Left lung (tissue), 14 donors: Measurements from ENCODE around the gene RAB40C. TPM values are rescaled to one million over a fixed set of nuclear protein-coding genes. Genes with fewer than 3 reads are reported as not detected.

ENCODE experiments used
- ATAC-seq: fragments of 200-7000 bp; cut with Tn5 transposase; one replicate; pipeline ENCODE4 v1.9.1; 2020; ENCODE audit warnings: moderate library complexity
- DNase-seq, 4 donors: peaks; one replicate each; pipeline ENCODE4 v3.0.0-alpha.2; 2013 to 2020
- H3K27ac ChIP-seq, 2 donors: fragments of 200-600 bp; sonication (generic) in 1 of 2; one replicate each; pipeline versions ENCODE4 v1.5.0 to v1.8.0; 2020 to 2021
- H3K27me3 ChIP-seq, 2 donors: fragments of 200-600 bp; sonication (generic) in 1 of 2; one replicate each; pipeline versions ENCODE4 v1.5.0 to v1.8.0; 2020 to 2021
- H3K36me3 ChIP-seq, 2 donors: fragments of 200-600 bp; sonication (generic) in 1 of 2; one replicate each; pipeline versions ENCODE4 v1.5.0 to v1.8.0; 2020 to 2021
- H3K4me1 ChIP-seq, 2 donors: fragments of 200-600 bp; one replicate each; pipeline ENCODE4 v1.8.0; 2021
- H3K4me3 ChIP-seq, 2 donors: fragments of 200-600 bp; sonication (generic) in 1 of 2; one replicate each; pipeline versions ENCODE4 v1.5.0 to v1.8.0; 2020 to 2021; ENCODE audit warnings: mild to moderate bottlenecking in 1 of 2
- H3K9me3 ChIP-seq, 2 donors: fragments of 200-600 bp; sonication (generic) in 1 of 2; one replicate each; pipeline versions ENCODE4 v1.5.0 to v1.8.0; 2020 to 2021
- CTCF ChIP-seq, 2 donors: fragments of 200-600 bp; sonication (generic) in 1 of 2; IDR thresholded peaks; one replicate each; pipeline versions ENCODE4 v1.5.0 to v1.8.0; 2021; ENCODE audit warnings: antibody characterized with exemption in 2 of 2
- intact Hi-C, 2 donors: fragments of 100-400 bp; cut with DNase I; formaldehyde crosslinking; loops; one replicate each; pipeline versions ENCODE4 v1.11.2 to v1.14.2; 2022
- long read RNA-seq, 12 donors: library from polyadenylated mRNA in 2 of 12; unstranded in 2 of 12; transcript quantifications; one replicate each; pipeline ENCODE4 v2.0.0 and lab custom pipeline, GENCODE V29; 2019 to 2026
- polyA plus RNA-seq, 6 donors: library from polyadenylated mRNA; unstranded; fragments of 120-200 nt; gene quantifications; one replicate each; pipeline ENCODE4 v1.2.1, GENCODE V29; 2013; ENCODE audit not compliant: insufficient read length in 6 of 6
- total RNA-seq, 2 donors: library from RNA; stranded (reverse); fragmentation: NEBNext Ultra II Directional; extraction: Animal tissue kit (Norgen Biotek cat#: 25700); gene quantifications; one replicate each; pipeline ENCODE4 v1.2.1, GENCODE V29; 2021
- donor health status: DM: no; HTN: yes; CAD: no.
- donor health status: DM: no; HTN: no; CAD: no.

The RAB40C gene, protein sequence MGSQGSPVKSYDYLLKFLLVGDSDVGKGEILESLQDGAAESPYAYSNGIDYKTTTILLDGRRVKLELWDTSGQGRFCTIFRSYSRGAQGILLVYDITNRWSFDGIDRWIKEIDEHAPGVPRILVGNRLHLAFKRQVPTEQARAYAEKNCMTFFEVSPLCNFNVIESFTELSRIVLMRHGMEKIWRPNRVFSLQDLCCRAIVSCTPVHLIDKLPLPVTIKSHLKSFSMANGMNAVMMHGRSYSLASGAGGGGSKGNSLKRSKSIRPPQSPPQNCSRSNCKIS
- 10 to 100 TPM; 32.1 to 32.9 TPM for total RNA-seq
- 10 to 100 TPM; 17.6 to 31.1 (median 22.4) TPM for polyA plus RNA-seq
- long read RNA-seq, donor 1, partial matches to known transcripts = 0 of 5 reads
- long read RNA-seq, donor 1, other reads (novel, unspliced or antisense) = 0 of 5 reads
- long read RNA-seq, donor 2, partial matches to known transcripts = 0 of 5 reads
- long read RNA-seq, donor 2, other reads (novel, unspliced or antisense) = 0 of 5 reads
- long read RNA-seq, donor 3, partial matches to known transcripts = 0 of 5 reads
- long read RNA-seq, donor 3, other reads (novel, unspliced or antisense) = 0 of 5 reads
- long read RNA-seq, donor 4, transcript RAB40C-201 (6 exons, 2,699 nt) = major isoform, 8 of 11 reads
- long read RNA-seq, donor 4, partial matches to known transcripts = 0 of 11 reads
- long read RNA-seq, donor 4, other reads (novel, unspliced or antisense) = 3 of 11 reads
- long read RNA-seq, donor 5 = 0 reads
- long read RNA-seq, donor 6, partial matches to known transcripts = 0 of 5 reads
- long read RNA-seq, donor 6, other reads (novel, unspliced or antisense) = 0 of 5 reads
- long read RNA-seq, donor 7, partial matches to known transcripts = 0 of 6 reads
- long read RNA-seq, donor 7, other reads (novel, unspliced or antisense) = 0 of 6 reads
- long read RNA-seq, donor 8, partial matches to known transcripts = 0 of 10 reads
- long read RNA-seq, donor 8, other reads (novel, unspliced or antisense) = 0 of 10 reads
- long read RNA-seq, donor 9, partial matches to known transcripts = 0 of 1 reads
- long read RNA-seq, donor 9, other reads (novel, unspliced or antisense) = 0 of 1 reads
- long read RNA-seq, donor 10, transcript RAB40C-201 (6 exons, 2,699 nt) = major isoform, 8 of 14 reads
- long read RNA-seq, donor 10, partial matches to known transcripts = 3 of 14 reads
- long read RNA-seq, donor 10, other reads (novel, unspliced or antisense) = 3 of 14 reads
- long read RNA-seq, donor 11 = 0 reads
- long read RNA-seq, donor 12, partial matches to known transcripts = 0 of 3 reads
- long read RNA-seq, donor 12, other reads (novel, unspliced or antisense) = 0 of 3 reads

DNA sequence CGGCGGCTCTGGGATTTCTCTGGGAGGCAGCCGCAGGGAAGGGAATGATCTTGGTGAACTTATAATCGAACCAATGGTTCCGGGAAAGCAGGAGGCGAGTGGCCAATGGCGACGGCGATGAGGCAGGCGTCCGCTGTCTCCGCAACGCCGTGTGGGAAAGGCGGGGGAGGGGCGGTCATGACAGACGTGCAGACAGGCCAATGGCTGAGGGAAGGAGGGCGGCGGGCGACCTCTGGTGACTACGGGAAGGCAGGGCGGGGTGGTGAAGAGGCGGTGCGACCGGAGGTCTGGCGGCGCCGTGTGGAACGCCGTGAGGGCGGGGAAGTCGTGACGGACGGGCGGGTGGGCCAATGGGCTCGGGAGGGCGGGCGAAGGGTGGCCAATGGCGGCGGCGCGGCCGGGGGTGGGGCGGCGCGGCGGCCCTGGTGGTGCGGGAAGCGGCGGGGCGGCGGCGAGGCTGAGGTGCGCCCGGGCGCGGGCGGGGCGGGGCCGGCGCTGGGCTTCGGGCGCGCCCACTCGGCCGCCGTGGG, at the start of gene RAB40C:
Gene RAB40C, plus strand, starts transcription at position 409 of the 530 bp plus-strand sequence. CDS start 226 bp downstream, outside the sequence.
- intact Hi-C loops = no loop called here
- H3K36me3 ChIP-seq = no peaks in the 10 kb centered on the region
- peaks cover 42 to 64% of the 10 kb centered on the region in 2 donors for H3K4me1 ChIP-seq

GRCh38 chr16:540645-541340, 49.1 kb upstream of the RAB40C start:
- no peak for DNase-seq
- Histone ChIP-seq H3K27me3 (no peaks in the 10 kb centered on the region), H3K4me1 (no peaks in the 10 kb centered on the region), H3K36me3 (peaks cover 0 to 56% of the 10 kb centered on the region in 2 donors), H3K27ac (no peak overlapping the region), H3K9me3 (no peaks in the 10 kb centered on the region), H3K4me3 (no peak overlapping the region)
- intact Hi-C loops = no loop called here
- no peak for ATAC-seq
- no peak for TF ChIP-seq CTCF (IDR thresholded peaks at IDR 0.05)

More for the DNA sequence above, at the start of gene RAB40C:
- peak within 1 kb of the TSS; percentile 96 to 98 for H3K27ac ChIP-seq
- TF ChIP-seq CTCF (IDR thresholded peaks at IDR 0.05) = no peak
- H3K9me3 ChIP-seq = no peaks in the 10 kb centered on the region
- ATAC-seq (peak; percentile 87), DNase-seq (peak; percentile 97 to 100 (median 100))
- H3K27me3 ChIP-seq = no peaks in the 10 kb centered on the region
- H3K4me3 ChIP-seq = peak within 1 kb of the TSS; percentile 84 to 90

- H3K4me1 ChIP-seq = peaks cover 0 to 3% of the 10 kb centered on the region in 2 donors
- ATAC-seq (no peak), DNase-seq (no peak)
- H3K4me3 ChIP-seq = no peak overlapping the region
- no peak for TF ChIP-seq CTCF (IDR thresholded peaks at IDR 0.05)
- intact Hi-C loops = no loop called here
- no peak overlapping the region for H3K27ac ChIP-seq
- no peaks in the 10 kb centered on the region for H3K9me3 ChIP-seq
- peaks cover 0 to 51% of the 10 kb centered on the region in 2 donors for H3K36me3 ChIP-seq
- H3K27me3 ChIP-seq = no peaks in the 10 kb centered on the region
Measured at GRCh38 chr16:543301-544164, 46.3 kb upstream of the RAB40C start.

DNA sequence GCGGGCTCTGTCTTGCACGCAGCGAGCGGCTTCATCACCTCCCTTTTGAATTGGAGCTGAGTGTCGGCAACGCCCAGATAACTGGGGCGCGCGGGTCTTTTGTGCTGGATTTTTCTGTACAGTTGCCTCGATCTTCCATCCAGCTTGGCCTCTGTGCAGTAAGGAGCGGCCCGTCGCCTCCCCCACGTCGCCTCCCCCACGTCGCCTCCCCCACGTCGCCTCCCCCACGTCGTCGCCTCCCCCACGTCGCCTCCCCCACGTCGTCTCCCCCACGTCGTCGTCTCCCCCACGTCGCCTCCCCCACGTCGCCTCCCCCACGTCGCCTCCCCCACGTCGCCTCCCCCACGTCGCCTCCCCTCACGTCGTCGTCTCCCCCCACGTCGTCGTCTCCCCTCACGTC, 45.3 kb upstream of the RAB40C start:
- H3K9me3 ChIP-seq = no peaks in the 10 kb centered on the region
- H3K27ac ChIP-seq = no peak overlapping the region
- no peaks in the 10 kb centered on the region for H3K27me3 ChIP-seq
- ATAC-seq (no peak), DNase-seq (no peak)
- no peak overlapping the region for H3K4me3 ChIP-seq
- peaks cover 0 to 53% of the 10 kb centered on the region in 2 donors for H3K36me3 ChIP-seq
- intact Hi-C loops = no loop called here
- TF ChIP-seq CTCF (IDR thresholded peaks at IDR 0.05) = no peak
- H3K4me1 ChIP-seq = peaks cover 0 to 3% of the 10 kb centered on the region in 2 donors
